ENCODE measurements around the gene DNAJC8. TPM values are rescaled to one million over a fixed set of nuclear protein-coding genes. Genes with fewer than 3 reads are reported as not detected.

DNAJC8 gene, protein sequence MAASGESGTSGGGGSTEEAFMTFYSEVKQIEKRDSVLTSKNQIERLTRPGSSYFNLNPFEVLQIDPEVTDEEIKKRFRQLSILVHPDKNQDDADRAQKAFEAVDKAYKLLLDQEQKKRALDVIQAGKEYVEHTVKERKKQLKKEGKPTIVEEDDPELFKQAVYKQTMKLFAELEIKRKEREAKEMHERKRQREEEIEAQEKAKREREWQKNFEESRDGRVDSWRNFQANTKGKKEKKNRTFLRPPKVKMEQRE
- 10 to 100 TPM; 61.8 to 68.0 (median 67.2) TPM for total RNA-seq
- total RNA-seq (2013) = 89.7 TPM
- total RNA-seq = 64.3 to 143 (median 94.5) reads per million in 29 experiments

- POLR2A ChIA-PET = interaction anchor here (0.6 to 0.7 kb wide), 5 partner anchors 13 to 509 kb away, joined by 3 to 5 read pairs (median 3); partner anchors contain the start of gene MED18 (in 1 of the 2)
- ATAC-seq (replicated peaks in 1 of 4) = peak; percentile 65 to 70 (median 66)
- H3K9me3 Mint-ChIP-seq = no peaks in the 10 kb centered on the region
- DNase-seq = peak; percentile 84 to 99 (median 93)
- Histone ChIP-seq H3K36me3 (ENCODE audit: control insufficient read depth in 2 of 2, extremely low read depth in 1 of 2, insufficient read depth in 1 of 2, low read length in 1 of 2) (peaks cover 4 to 15% of the 10 kb centered on the region in 2 donors), H3K4me1 (ENCODE audit: control insufficient read depth in 1 of 2, extremely low read depth in 1 of 2, insufficient read depth in 2 of 2, low read length in 2 of 2) (peaks cover 17 to 44% of the 10 kb centered on the region in 2 experiments), H3K27me3 (replicated peaks in 1 of 2; ENCODE audit: control insufficient read depth in 2 of 2, extremely low read depth in 1 of 2, insufficient read depth in 2 of 2, low read length in 1 of 2) (no peaks in the 10 kb centered on the region), H3K4me3 (ENCODE audit: control insufficient read depth in 1 of 2, extremely low read depth in 1 of 2, low read length in 1 of 2) (peak within 1 kb of the TSS; percentile 96 to 100), H3K27ac (ENCODE audit: low read length) (peak within 1 kb of the TSS; percentile 82), H3K9me3 (no peaks in the 10 kb centered on the region)
- 1% methylated on average over 29 of the region's 40 CpGs for WGBS (ENCODE audit: insufficient coverage)
- peaks cover 11% of the 10 kb centered on the region for H3K36me3 Mint-ChIP-seq
- H3K27me3 Mint-ChIP-seq = no peaks in the 10 kb centered on the region
- H3K4me3 Mint-ChIP-seq = peak within 1 kb of the TSS; percentile 100
- CTCF ChIA-PET = interaction anchor here in 1 of 2 donors (1.2 kb wide), 2 partner anchors 13 to 16 kb away, joined by 3 to 10 read pairs; no protein-coding TSS in a partner anchor
- peak within 1 kb of the TSS; percentile 99 for H3K27ac Mint-ChIP-seq
- peaks cover 28 to 39% (median 37%) of the 10 kb centered on the region in 3 donors for H3K4me1 Mint-ChIP-seq
Observed at GRCh38 chr1:28232558-28233263, at the start of gene DNAJC8. TSS of gene DNAJC8 (minus strand) at chr1:28233029. CDS start at chr1:28232998, 31 bp downstream.

- no peak overlapping the region for H3K4me3 Mint-ChIP-seq
- no peak for DNase-seq
- CTCF ChIA-PET = no interaction called here
- Histone ChIP-seq H3K27me3 (replicated peaks in 1 of 2; ENCODE audit: control insufficient read depth in 2 of 2, extremely low read depth in 1 of 2, insufficient read depth in 2 of 2, low read length in 1 of 2) (no peaks in the 10 kb centered on the region), H3K36me3 (ENCODE audit: control insufficient read depth in 2 of 2, extremely low read depth in 1 of 2, insufficient read depth in 1 of 2, low read length in 1 of 2) (peaks cover 22 to 41% of the 10 kb centered on the region in 2 donors), H3K4me3 (ENCODE audit: control insufficient read depth in 1 of 2, extremely low read depth in 1 of 2, low read length in 1 of 2) (no peak overlapping the region), H3K27ac (ENCODE audit: low read length) (no peak overlapping the region), H3K9me3 (no peaks in the 10 kb centered on the region), H3K4me1 (ENCODE audit: control insufficient read depth in 1 of 2, extremely low read depth in 1 of 2, insufficient read depth in 2 of 2, low read length in 2 of 2) (peaks cover 0 to 3% of the 10 kb centered on the region in 2 experiments)
- no peaks in the 10 kb centered on the region for H3K27me3 Mint-ChIP-seq
- 90% methylated on average over 12 of the region's 14 CpGs for WGBS (ENCODE audit: insufficient coverage)
- no peak for ATAC-seq (replicated peaks in 1 of 4)
- H3K9me3 Mint-ChIP-seq = no peaks in the 10 kb centered on the region
- peaks cover 0 to 7% (median 4%) of the 10 kb centered on the region in 3 donors for H3K4me1 Mint-ChIP-seq
- H3K36me3 Mint-ChIP-seq = peaks cover 26% of the 10 kb centered on the region
- H3K27ac Mint-ChIP-seq = no peak overlapping the region
- POLR2A ChIA-PET = no interaction called here
Observed at GRCh38 chr1:28281608-28282425, 49.0 kb upstream of the DNAJC8 start.

DNA sequence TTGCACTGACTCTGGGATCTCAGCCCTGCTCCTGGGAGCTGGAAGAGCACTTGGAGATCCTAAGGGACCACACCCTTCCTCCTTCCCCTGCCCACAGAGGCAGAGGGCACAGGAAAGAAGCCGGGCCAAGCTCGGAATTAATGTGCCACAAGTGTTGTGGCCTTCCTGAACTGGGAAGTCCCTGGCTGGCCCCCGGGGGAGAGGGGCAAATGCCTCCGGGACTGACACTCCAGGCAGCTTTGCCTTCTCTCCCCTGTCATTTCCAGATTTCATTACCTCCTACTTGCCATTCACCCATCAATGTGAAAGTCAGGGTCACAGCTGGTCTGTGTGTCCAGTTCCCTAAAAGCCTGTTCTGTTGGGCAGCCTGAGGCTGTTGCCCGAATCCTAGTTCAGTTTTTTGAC is 48.1 kb upstream of the DNAJC8 start:
- Mint-ChIP-seq H3K27ac (no peak overlapping the region), H3K4me1 (peaks cover 0 to 7% (median 4%) of the 10 kb centered on the region in 3 donors), H3K27me3 (no peaks in the 10 kb centered on the region), H3K9me3 (no peaks in the 10 kb centered on the region), H3K4me3 (no peak overlapping the region), H3K36me3 (peaks cover 26% of the 10 kb centered on the region)
- H3K27ac ChIP-seq (ENCODE audit: low read length) = no peak overlapping the region
- WGBS (ENCODE audit: insufficient coverage) = 100% methylated on average over 2 of the region's 5 CpGs
- DNase-seq (no peak), ATAC-seq (replicated peaks in 1 of 4) (no peak)
- CTCF ChIA-PET = no interaction called here
- H3K27me3 ChIP-seq (replicated peaks in 1 of 2; ENCODE audit: control insufficient read depth in 2 of 2, extremely low read depth in 1 of 2, insufficient read depth in 2 of 2, low read length in 1 of 2) = no peaks in the 10 kb centered on the region
- POLR2A ChIA-PET = no interaction called here
- H3K4me3 ChIP-seq (ENCODE audit: control insufficient read depth in 1 of 2, extremely low read depth in 1 of 2, low read length in 1 of 2) = no peak overlapping the region
- H3K36me3 ChIP-seq (ENCODE audit: control insufficient read depth in 2 of 2, extremely low read depth in 1 of 2, insufficient read depth in 1 of 2, low read length in 1 of 2) = peaks cover 22 to 41% of the 10 kb centered on the region in 2 donors
- peaks cover 0 to 3% of the 10 kb centered on the region in 2 experiments for H3K4me1 ChIP-seq (ENCODE audit: control insufficient read depth in 1 of 2, extremely low read depth in 1 of 2, insufficient read depth in 2 of 2, low read length in 2 of 2)
- H3K9me3 ChIP-seq = no peaks in the 10 kb centered on the region

- Mint-ChIP-seq H3K27ac (no peak overlapping the region), H3K4me3 (no peak overlapping the region), H3K9me3 (no peaks in the 10 kb centered on the region), H3K36me3 (peaks cover 26% of the 10 kb centered on the region), H3K27me3 (no peaks in the 10 kb centered on the region), H3K4me1 (peaks cover 0 to 7% (median 4%) of the 10 kb centered on the region in 3 donors)
- Histone ChIP-seq H3K9me3 (no peaks in the 10 kb centered on the region), H3K4me3 (ENCODE audit: control insufficient read depth in 1 of 2, extremely low read depth in 1 of 2, low read length in 1 of 2) (no peak overlapping the region), H3K27ac (ENCODE audit: low read length) (no peak overlapping the region), H3K4me1 (ENCODE audit: control insufficient read depth in 1 of 2, extremely low read depth in 1 of 2, insufficient read depth in 2 of 2, low read length in 2 of 2) (peaks cover 0 to 3% of the 10 kb centered on the region in 2 experiments), H3K36me3 (ENCODE audit: control insufficient read depth in 2 of 2, extremely low read depth in 1 of 2, insufficient read depth in 1 of 2, low read length in 1 of 2) (peaks cover 22 to 44% of the 10 kb centered on the region in 2 donors), H3K27me3 (replicated peaks in 1 of 2; ENCODE audit: control insufficient read depth in 2 of 2, extremely low read depth in 1 of 2, insufficient read depth in 2 of 2, low read length in 1 of 2) (no peaks in the 10 kb centered on the region)
- POLR2A ChIA-PET = no interaction called here
- DNase-seq (no peak), ATAC-seq (replicated peaks in 1 of 4) (peak in 1 of 4 experiments; percentile 48)
- CTCF ChIA-PET = interaction anchor here in 1 of 2 donors (0.6 kb wide), 1 partner anchor 34 kb away, joined by 5 read pairs; no protein-coding TSS in a partner anchor
- WGBS (ENCODE audit: insufficient coverage) = 84% methylated on average over 8 of the region's 8 CpGs
Observed at GRCh38 chr1:28280501-28280900, 47.7 kb upstream of the DNAJC8 start.

DNA sequence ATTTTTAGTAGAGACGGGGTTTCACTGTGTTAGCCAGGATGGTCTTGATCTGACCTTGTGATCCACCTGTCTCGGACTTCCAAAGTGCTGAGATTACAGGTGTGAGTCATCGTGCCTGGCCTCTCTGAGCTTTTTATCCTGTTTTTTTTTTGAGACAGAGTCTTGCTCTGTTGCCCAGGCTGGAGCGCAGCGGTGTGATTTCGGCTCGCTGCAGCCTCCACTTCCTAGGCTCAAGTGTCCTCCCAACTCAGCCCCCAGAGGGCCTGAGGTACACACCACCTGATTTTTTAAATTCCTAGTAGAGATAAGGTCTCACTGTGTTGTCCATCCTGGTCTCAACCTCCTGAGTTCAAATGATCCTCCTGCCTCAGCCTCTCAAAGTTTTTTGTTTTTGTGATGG is 46.9 kb upstream of the DNAJC8 start:
- H3K9me3 Mint-ChIP-seq = no peaks in the 10 kb centered on the region
- ATAC-seq (replicated peaks in 1 of 4) = no peak
- Histone ChIP-seq H3K4me3 (ENCODE audit: control insufficient read depth in 1 of 2, extremely low read depth in 1 of 2, low read length in 1 of 2) (no peak overlapping the region), H3K4me1 (ENCODE audit: control insufficient read depth in 1 of 2, extremely low read depth in 1 of 2, insufficient read depth in 2 of 2, low read length in 2 of 2) (peaks cover 0 to 3% of the 10 kb centered on the region in 2 experiments), H3K9me3 (no peaks in the 10 kb centered on the region), H3K36me3 (ENCODE audit: control insufficient read depth in 2 of 2, extremely low read depth in 1 of 2, insufficient read depth in 1 of 2, low read length in 1 of 2) (peaks cover 22 to 46% of the 10 kb centered on the region in 2 donors), H3K27me3 (replicated peaks in 1 of 2; ENCODE audit: control insufficient read depth in 2 of 2, extremely low read depth in 1 of 2, insufficient read depth in 2 of 2, low read length in 1 of 2) (no peaks in the 10 kb centered on the region), H3K27ac (ENCODE audit: low read length) (no peak overlapping the region)
- no peaks in the 10 kb centered on the region for H3K27me3 Mint-ChIP-seq
- peaks cover 0 to 7% (median 4%) of the 10 kb centered on the region in 3 donors for H3K4me1 Mint-ChIP-seq
- H3K36me3 Mint-ChIP-seq = peaks cover 31% of the 10 kb centered on the region
- POLR2A ChIA-PET = no interaction called here
- DNase-seq = no peak
- WGBS (ENCODE audit: insufficient coverage) = 100% methylated on average over 5 of the region's 7 CpGs
- no peak overlapping the region for H3K4me3 Mint-ChIP-seq
- H3K27ac Mint-ChIP-seq = no peak overlapping the region
- CTCF ChIA-PET = interaction anchor here (0.6 to 0.7 kb wide), 3 partner anchors 20 to 456 kb away, joined by 3 to 5 read pairs (median 4); partner anchors contain the start of gene SESN2 (in 1 of the 2)

- POLR2A ChIA-PET = no interaction called here
- H3K27me3 ChIP-seq (replicated peaks in 1 of 2; ENCODE audit: control insufficient read depth in 2 of 2, extremely low read depth in 1 of 2, insufficient read depth in 2 of 2, low read length in 1 of 2) = no peaks in the 10 kb centered on the region
- H3K36me3 ChIP-seq (ENCODE audit: control insufficient read depth in 2 of 2, extremely low read depth in 1 of 2, insufficient read depth in 1 of 2, low read length in 1 of 2) = peaks cover 22 to 53% of the 10 kb centered on the region in 2 donors
- peaks cover 40% of the 10 kb centered on the region for H3K36me3 Mint-ChIP-seq
- CTCF ChIA-PET = no interaction called here
- H3K9me3 ChIP-seq = no peaks in the 10 kb centered on the region
- H3K27ac Mint-ChIP-seq = no peak overlapping the region
- H3K27ac ChIP-seq (ENCODE audit: low read length) = no peak overlapping the region
- no peaks in the 10 kb centered on the region for H3K27me3 Mint-ChIP-seq
- no peak overlapping the region for H3K4me3 ChIP-seq (ENCODE audit: control insufficient read depth in 1 of 2, extremely low read depth in 1 of 2, low read length in 1 of 2)
- no CpG with 5 or more reads among the region's 5 CpGs for WGBS (ENCODE audit: insufficient coverage)
- H3K4me3 Mint-ChIP-seq = no peak overlapping the region
- no peaks in the 10 kb centered on the region for H3K9me3 Mint-ChIP-seq
- DNase-seq (no peak), ATAC-seq (replicated peaks in 1 of 4) (no peak)
- H3K4me1 Mint-ChIP-seq = peaks cover 0 to 7% (median 4%) of the 10 kb centered on the region in 3 donors
- peaks cover 0 to 3% of the 10 kb centered on the region in 2 experiments for H3K4me1 ChIP-seq (ENCODE audit: control insufficient read depth in 1 of 2, extremely low read depth in 1 of 2, insufficient read depth in 2 of 2, low read length in 2 of 2)
Observed at GRCh38 chr1:28278763-28279162, 45.9 kb upstream of the DNAJC8 start.

Measured in T-cell (primary cell).